HG03064 (cell line): Measurements from ENCODE around the gene RNF145.
"Not testable (repeated sequence)": the region's sequence is repeated elsewhere in the genome, so short reads cannot be mapped to it uniquely, and the experiment has no call there.

Source experiments
- ATAC-seq: cut with Tn5 transposase; IDR thresholded peaks from one replicate; pipeline ENCODE4 v1.9.1; 2021; ENCODE audit warnings: low read depth; ENCODE audit not compliant: unreplicated experiment

RNF145 gene

GRCh38 chr5:159209438-159210209 lies at the start of gene RNF145:
TSS of gene RNF145 (minus strand) at chr5:159209553. CDS start at chr5:159203617, 5,936 bp downstream.
- peak; percentile 61 for ATAC-seq

GRCh38 chr5:159258361-159258760 lies 49.0 kb upstream of the RNF145 start:
- no peak for ATAC-seq

- ATAC-seq: no peak
These were observed 48.4 kb upstream of the RNF145 start for GRCh38 chr5:159257629-159258283.

- ATAC-seq: no peak
These were observed 47.7 kb upstream of the RNF145 start for GRCh38 chr5:159257007-159257406.

- no peak for ATAC-seq
These were observed 42.8 kb upstream of the RNF145 start for GRCh38 chr5:159252195-159252594.

- ATAC-seq: no peak
These were observed 39.8 kb upstream of the RNF145 start for GRCh38 chr5:159249158-159249557.

GRCh38 chr5:159244890-159245289 lies 35.5 kb upstream of the RNF145 start:
- ATAC-seq: no peak

- no peak for ATAC-seq
These were observed 34.8 kb upstream of the RNF145 start for GRCh38 chr5:159244163-159244562.

GRCh38 chr5:159243385-159243784 lies 34.0 kb upstream of the RNF145 start:
- ATAC-seq: no peak

GRCh38 chr5:159242656-159243055 lies 33.3 kb upstream of the RNF145 start:
- no peak for ATAC-seq

GRCh38 chr5:159241946-159242552 lies 32.7 kb upstream of the RNF145 start:
- ATAC-seq: no peak

- ATAC-seq: no peak
These were observed 31.0 kb upstream of the RNF145 start for GRCh38 chr5:159240301-159240870.

GRCh38 chr5:159235871-159236520 lies 26.6 kb upstream of the RNF145 start:
- not testable (repeated sequence) for ATAC-seq

GRCh38 chr5:159231167-159231566 lies 21.8 kb upstream of the RNF145 start:
- ATAC-seq: no peak

GRCh38 chr5:159230657-159231056 lies 21.3 kb upstream of the RNF145 start:
- ATAC-seq: no peak

GRCh38 chr5:159228097-159228496 lies 18.7 kb upstream of the RNF145 start:
- not testable (repeated sequence) for ATAC-seq

- ATAC-seq: no peak
These were observed 18.1 kb upstream of the RNF145 start for GRCh38 chr5:159227452-159227851.

- ATAC-seq: no peak
These were observed 17.1 kb upstream of the RNF145 start for GRCh38 chr5:159226451-159226850.

GRCh38 chr5:159224471-159224870 lies 15.1 kb upstream of the RNF145 start:
- ATAC-seq: no peak

GRCh38 chr5:159223469-159223868 lies 14.1 kb upstream of the RNF145 start:
- no peak for ATAC-seq

GRCh38 chr5:159220206-159220605 lies 10.9 kb upstream of the RNF145 start:
- no peak for ATAC-seq
